RCC 7860 (cell line): ENCODE results near the gene RBM26.

ENCODE experiments used
- DNase-seq: peaks from one replicate; pipeline ENCODE4 v3.0.0-alpha.2; 2015; ENCODE audit warnings: low spot score
- FAIRE-seq: peaks from 2 replicates; lab custom pipeline; 2012; peaks lifted over from hg19 to GRCh38; lab: Jason Lieb, UNC

The RBM26 gene

GRCh38 chr13:79346300-79346914 is 59.6 kb downstream of the RBM26 start:
- FAIRE-seq (no peak), DNase-seq (no peak)

DNA sequence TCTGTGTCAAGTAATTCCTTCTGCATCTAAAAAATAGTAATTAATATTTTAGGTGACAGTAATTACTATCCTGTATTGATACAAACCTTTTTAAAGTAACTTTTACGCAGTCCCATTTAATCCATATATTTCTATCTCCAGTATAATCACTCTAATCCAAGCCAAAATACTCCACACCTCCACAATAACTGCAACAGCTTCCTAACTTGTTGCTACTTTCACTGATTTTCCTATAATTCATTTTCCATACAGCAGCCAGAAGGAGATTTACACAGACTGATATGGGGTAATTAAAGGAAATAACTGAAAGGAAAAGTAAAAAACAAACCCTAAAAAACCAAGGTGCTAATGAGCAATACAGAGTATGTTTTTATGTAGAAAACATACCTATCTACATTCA is 64.9 kb downstream of the RBM26 start:
- FAIRE-seq (no peak), DNase-seq (no peak)

DNA sequence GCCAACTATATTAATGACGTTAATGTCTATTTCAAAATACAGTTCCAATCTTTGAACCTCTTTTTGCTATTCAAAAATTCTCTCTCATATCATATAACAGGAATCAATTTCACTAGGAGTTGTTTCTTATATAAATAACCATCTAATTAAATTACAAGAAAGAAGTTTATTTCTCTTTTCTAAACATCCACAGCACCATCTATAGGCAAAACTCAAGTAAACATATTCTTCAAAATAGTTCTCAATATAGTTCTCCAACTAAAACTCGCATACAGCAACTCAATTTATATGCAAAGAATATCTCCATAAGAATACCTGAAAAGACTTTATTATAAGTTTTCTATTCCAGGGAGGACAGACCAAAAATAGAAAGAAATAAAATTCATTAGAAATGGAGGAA is 65.6 kb downstream of the RBM26 start:
- DNase-seq (no peak), FAIRE-seq (no peak)

DNA sequence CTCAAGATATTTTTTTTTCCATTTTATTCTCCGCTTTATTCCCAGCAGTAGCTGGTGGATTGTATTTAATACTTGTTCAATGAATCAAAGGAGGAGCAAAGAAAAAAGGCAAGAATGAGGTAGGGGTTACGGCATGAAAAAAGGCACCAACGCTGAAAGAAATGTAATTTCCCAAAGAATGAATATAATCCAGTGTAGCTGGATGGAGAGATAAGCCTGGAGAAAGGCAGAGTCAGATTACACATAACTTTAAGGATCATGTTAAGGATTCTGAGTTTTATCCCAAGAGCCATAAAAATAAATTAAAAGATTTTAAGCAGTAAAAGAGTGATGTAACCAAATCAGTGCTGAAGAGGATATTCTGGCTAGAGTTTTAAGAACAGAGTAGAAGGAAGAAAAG is 67.7 kb downstream of the RBM26 start:
- no peak for DNase-seq
- FAIRE-seq, result no peak

DNA sequence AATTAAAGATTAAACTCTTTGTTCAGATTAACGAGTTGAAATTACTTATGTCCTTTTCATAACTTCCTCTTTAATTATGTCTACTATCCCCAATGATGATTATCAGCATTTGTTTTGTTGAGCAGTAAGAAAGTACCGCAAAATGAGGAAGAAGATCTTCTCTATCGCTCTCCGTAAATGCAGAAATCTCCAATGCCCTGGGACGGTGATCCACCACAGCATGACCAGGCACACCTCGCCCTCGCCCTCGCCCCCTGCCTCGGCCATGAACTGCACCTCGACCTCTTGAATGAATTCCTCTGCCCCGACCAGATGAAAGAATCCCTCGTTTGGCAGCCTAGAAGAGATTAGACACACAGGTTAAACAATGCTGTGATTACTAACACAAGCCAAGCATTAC is 69.1 kb downstream of the RBM26 start:
- DNase-seq (no peak), FAIRE-seq (no peak)

DNA sequence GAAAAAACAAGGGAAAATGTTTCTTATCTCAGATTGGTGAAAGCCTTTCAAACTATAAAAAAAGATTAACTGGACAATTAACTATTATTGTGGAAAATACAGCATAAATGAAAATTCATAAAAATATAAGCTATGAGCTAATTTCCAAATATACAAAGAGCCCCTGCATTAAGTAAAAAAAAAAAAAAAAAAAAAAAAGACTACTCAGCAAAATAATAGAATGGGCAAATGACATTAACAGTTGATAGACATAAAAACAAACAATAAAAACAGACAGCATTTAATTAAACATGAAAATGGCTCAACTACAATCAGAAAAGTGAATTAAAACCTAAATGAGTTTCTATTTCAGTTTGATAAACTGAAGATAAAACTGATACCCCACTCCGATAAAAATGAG is 77.5 kb downstream of the RBM26 start:
- FAIRE-seq, result peak; percentile 20

DNA sequence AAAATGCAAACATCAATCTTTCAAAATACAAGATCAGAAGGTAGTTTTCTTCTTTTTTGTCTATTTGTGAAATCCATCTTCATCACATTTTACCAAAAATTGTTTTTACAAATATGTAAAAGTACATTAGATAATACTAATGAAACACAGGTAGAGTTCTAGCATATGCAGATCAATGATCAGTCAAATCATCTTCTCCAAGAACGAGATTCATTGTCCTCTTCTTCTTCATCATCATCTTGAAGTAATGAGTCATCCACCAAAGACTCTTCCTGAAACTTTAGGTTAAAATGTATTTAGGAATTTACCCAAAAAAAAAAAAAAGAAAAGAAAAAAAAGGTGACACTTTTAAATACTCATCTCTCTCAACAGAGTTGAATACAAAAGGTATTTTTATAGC is 85.6 kb downstream of the RBM26 start:
- no peak for FAIRE-seq
- no peak for DNase-seq

More for the DNA sequence above, 77.5 kb downstream of the RBM26 start:
- DNase-seq, result no peak

DNA sequence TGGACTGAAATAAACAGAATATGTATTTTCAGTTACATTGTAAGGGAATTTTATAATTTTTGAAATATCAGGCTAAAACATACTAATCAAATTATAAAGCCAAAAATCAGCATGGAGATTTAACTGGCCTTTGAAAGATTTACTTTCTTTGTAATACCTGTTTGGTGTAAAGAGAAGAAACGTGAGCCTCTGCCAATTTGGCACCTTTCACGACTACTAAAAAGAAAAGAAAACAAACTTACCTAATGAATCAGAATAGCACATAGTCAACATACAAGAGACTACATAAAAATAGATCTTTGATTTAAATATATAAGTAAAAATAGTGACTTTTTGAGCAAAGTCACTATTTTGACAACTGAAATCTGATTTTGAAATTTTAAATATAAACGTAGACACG is 87.4 kb downstream of the RBM26 start:
- DNase-seq (no peak), FAIRE-seq (no peak)

GRCh38 chr13:79317856-79318255 is 88.2 kb downstream of the RBM26 start:
- FAIRE-seq (no peak), DNase-seq (no peak)

GRCh38 chr13:79314652-79315051 is 91.4 kb downstream of the RBM26 start:
- FAIRE-seq, result no peak

GRCh38 chr13:79312340-79312855 is 93.7 kb downstream of the RBM26 start:
- DNase-seq (no peak), FAIRE-seq (no peak)

More at GRCh38 chr13:79314652-79315051, 91.4 kb downstream of the RBM26 start:
- DNase-seq, result no peak

DNA sequence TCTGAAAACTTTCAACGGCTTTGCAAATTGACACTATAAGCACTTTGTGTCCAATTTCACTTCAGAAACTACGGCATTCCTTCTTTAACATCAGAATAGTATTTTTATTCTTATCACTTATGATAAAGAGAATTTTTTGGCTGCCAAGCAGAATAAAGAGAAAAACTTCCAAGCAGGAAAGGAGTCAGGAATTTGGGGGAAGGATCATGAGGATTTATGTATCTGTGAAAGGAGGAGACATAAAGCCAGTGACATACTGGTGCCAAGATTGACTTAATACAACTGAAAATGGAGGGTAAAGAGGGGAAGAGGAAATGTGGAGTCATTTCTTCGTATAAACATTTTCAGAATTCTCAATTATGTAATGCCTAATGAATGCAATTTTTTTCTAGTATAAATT is 94.7 kb downstream of the RBM26 start:
- no peak for FAIRE-seq

DNA sequence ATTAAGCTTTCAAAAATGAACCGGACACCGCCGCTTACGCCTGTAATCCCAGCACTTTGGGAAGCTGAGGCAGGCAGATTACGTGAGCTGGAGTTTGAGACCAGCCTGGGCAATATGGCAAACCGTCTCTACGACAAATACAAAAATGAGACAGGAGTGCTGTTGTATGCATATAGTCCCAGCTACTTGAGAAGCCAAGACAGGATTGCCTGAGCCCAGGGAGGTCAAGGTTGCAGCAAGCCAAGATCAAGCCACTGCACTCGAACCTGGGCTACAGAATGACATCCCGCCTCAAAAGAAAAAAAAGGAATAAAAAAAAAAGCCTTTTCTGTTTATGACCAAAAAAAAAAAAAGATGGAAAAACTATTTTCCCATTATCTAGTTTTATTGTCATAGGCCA is 96.4 kb downstream of the RBM26 start:
- FAIRE-seq (no peak), DNase-seq (no peak)

More for the DNA sequence above, 94.7 kb downstream of the RBM26 start:
- no peak for DNase-seq

DNA sequence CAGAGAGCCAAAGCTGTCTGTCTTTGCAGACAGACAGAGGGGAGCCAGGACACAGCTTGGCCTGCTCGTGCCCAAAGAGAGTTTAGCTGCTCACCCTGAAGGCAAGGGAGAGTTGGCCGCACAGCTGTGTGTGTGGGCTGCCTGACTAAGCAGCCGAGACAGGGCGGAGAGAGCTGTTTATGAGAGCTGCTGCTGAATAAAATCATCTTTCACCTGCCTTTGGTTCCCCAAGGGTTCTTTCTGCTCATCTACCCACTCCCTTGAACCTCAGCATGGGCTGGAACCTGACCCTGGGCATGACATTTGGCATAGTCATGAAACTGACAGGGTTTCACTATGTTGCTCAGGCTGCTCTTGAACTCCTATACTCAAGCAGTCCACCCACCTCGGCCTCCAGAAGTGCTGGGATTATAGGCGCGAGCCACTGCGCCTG is 98.2 kb downstream of the RBM26 start:
- no peak for FAIRE-seq
- DNase-seq, result no peak

- FAIRE-seq, result no peak
- DNase-seq, result no peak
Measured at GRCh38 chr13:79307433-79307861, 98.6 kb downstream of the RBM26 start.

GRCh38 chr13:79306650-79307049 is 99.4 kb downstream of the RBM26 start:
- FAIRE-seq (no peak), DNase-seq (no peak)

GRCh38 chr13:79297128-79297527 is 108.9 kb downstream of the RBM26 start:
- DNase-seq (no peak), FAIRE-seq (no peak)

- FAIRE-seq, result no peak
Measured at GRCh38 chr13:79295906-79296706, 109.9 kb downstream of the RBM26 start.

DNA sequence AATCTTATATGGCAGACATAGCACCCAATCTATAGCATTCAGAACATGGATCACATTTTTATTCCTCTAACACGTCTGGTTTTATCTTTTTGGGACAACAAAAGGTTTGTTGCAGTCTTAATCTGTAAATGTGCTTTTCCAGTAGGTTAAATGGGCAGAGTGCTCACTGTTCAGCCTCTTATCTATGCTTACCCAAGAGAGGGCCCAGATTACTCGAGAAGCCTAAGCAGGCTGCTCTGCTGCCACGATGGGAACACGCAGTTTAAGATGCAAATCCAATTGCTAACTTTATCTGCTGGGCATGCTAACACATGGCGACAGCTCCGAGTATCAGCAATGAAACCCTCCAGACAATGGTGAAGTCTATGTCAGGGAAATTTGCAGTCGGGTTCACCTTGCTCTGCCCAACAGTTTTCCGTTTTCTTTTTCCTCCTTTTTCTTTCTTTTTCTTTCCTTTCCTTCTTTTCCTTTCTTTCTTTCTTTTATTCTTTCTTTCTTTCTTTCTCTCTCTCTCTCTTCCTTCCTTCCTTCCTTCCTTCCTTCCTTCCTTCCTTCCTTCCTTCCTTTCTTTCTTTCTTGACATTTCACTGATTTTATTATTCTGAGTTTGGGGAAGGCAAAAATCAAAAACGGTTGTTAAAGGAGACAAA is 115.3 kb downstream of the RBM26 start:
- FAIRE-seq (no peak), DNase-seq (no peak)

More at GRCh38 chr13:79295906-79296706, 109.9 kb downstream of the RBM26 start:
- DNase-seq, result no peak

DNA sequence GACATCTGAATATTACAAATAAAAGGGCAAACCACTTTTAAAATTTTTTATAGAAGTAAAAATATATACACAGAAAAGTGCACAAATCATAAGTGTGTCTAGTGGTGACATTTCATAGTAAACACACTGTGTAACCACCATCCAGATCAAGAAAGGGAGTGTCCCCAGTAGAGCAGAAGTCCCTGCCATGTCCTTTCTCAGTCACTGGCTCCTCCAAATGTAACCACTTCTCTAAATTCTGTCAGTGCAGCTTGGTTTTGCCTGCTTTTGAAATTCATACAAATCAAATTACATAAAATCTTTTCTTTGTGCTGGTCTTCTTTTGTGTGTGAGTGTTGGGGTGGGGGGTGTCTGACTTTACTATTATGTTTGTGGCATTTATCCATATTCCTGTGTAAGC is 116.5 kb downstream of the RBM26 start:
- no peak for DNase-seq

GRCh38 chr13:79287939-79288795 is 117.9 kb downstream of the RBM26 start:
- FAIRE-seq (no peak), DNase-seq (no peak)

More for the DNA sequence above, 116.5 kb downstream of the RBM26 start:
- FAIRE-seq, result no peak
